ENCODE results near the gene TOMT. TPM values are rescaled to one million over a fixed set of nuclear protein-coding genes. Genes with fewer than 3 reads are reported as not detected.
"Not testable (repeated sequence)": the region's sequence is repeated elsewhere in the genome, so short reads cannot be mapped to it uniquely, and the experiment has no call there.

TOMT gene
- total and polyA plus RNA-seq, 2 experiments from 2014 or later: not detected

DNA sequence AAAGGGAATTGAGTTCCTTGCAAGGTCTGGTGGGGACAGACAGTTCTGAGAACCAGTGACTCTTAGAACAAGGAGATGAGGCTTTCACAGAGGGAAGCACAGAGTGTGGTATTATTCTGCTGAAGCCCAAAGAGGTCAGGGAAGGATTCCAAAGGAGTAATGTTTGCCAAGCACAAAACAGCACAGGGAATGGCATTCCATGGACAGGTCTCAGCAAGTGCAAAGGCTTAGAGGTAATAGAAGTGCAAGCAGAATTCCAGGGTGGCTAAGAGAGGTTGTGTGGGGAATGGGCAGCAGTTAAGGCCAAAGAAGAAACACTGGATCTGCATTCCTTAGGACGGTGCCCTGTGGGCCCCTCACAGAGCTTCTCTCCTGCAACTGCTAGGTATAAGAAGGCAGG lies 36.4 kb downstream of the TOMT start:
- H3K4me3 ChIP-seq; ATAC-seq; H3K27ac Mint-ChIP-seq; H3K4me1 ChIP-seq (ENCODE audit: insufficient read depth); H3K9me3 Mint-ChIP-seq; H3K36me3 ChIP-seq (ENCODE audit: insufficient read depth); H3K4me3 Mint-ChIP-seq; H3K4me2 ChIP-seq; H3K27me3 Mint-ChIP-seq (ENCODE audit: insufficient read depth, low read depth, poor library complexity); H3K27ac ChIP-seq (ENCODE audit: low read depth); H3K36me3 Mint-ChIP-seq (ENCODE audit: low read depth); H3F3A ChIP-seq (replicated peaks; ENCODE audit: low read depth); H2AFZ ChIP-seq; H3K4me1 Mint-ChIP-seq; H4K20me1 ChIP-seq (replicated peaks; ENCODE audit: insufficient read depth); H3K9me2 ChIP-seq (ENCODE audit: insufficient read depth); H3K79me2 ChIP-seq (replicated peaks; ENCODE audit: insufficient read depth); H3K27me3 ChIP-seq (ENCODE audit: insufficient read depth); DNase-seq (ENCODE audit: low spot score): not testable (repeated sequence)

DNA sequence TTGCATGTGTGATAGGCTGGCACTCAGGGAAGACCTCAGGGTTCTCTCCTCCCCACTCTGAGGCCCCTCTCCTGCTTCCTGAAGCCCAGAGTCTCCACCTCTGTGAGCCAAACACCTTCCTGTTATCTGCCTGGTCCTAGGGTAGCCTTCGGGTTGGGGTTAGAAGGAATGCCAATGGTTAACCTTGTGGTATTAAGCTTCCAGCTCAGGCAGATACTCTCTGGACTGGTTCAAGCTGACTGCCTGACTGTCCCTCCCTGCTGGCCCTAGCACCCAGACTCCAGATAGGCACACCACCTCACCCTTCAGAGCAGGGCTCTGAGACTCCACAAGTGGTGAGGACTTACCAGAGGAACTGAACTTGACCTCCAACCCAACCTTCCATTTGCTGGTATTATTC lies 36.8 kb downstream of the TOMT start:
- not testable (repeated sequence) for H3K9me2 ChIP-seq (ENCODE audit: insufficient read depth); H3K9me3 Mint-ChIP-seq; H3K4me3 Mint-ChIP-seq; H3K4me2 ChIP-seq; H3K36me3 ChIP-seq (ENCODE audit: insufficient read depth); H3K27me3 Mint-ChIP-seq (ENCODE audit: insufficient read depth, low read depth, poor library complexity); H4K20me1 ChIP-seq (replicated peaks; ENCODE audit: insufficient read depth); H3K79me2 ChIP-seq (replicated peaks; ENCODE audit: insufficient read depth); ATAC-seq; H3K4me1 Mint-ChIP-seq; H3K27ac ChIP-seq (ENCODE audit: low read depth); H3K4me1 ChIP-seq (ENCODE audit: insufficient read depth); DNase-seq (ENCODE audit: low spot score); H3K27me3 ChIP-seq (ENCODE audit: insufficient read depth); H2AFZ ChIP-seq; H3K27ac Mint-ChIP-seq; H3K4me3 ChIP-seq; H3K36me3 Mint-ChIP-seq (ENCODE audit: low read depth); H3F3A ChIP-seq (replicated peaks; ENCODE audit: low read depth)

DNA sequence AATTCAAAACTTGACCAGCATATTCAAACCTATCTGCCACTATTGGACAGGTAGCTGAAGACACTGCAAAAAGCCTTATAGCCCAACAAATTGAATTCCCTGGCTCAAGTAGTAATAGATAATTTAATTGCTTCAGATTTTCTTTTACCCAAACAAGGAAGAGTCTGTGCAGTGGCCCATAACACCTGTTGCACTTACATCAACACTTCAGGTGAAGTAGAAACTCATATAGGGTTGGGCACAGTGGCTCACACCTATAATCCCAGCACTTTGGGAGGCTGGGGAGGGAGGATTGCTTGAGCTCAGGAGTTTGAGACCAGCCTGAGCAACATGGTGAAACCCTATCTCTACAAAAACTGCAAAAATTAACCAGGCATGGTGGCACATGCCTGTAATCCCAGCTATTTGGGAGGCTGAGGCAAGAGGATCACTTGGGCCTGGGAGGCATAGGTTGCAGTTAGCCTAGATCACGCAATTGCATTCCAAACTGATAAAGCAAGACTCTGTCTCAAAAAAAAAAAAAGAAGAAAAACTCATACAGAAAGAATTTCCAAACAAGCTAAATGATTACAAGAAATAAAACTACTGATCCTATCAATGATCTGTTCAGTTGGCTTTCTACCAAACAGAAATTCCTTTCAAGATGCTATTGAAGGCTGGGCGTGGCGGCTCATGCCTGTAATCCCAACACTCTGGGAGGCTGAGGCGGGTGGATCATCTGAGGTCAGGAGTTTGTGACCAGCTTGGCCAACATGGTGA lies 39.3 kb downstream of the TOMT start:
- Histone ChIP-seq H4K20me1 (replicated peaks; ENCODE audit: insufficient read depth) (no peaks in the 10 kb centered on the region), H3K4me3 (no peak overlapping the region), H3K79me2 (replicated peaks; ENCODE audit: insufficient read depth) (no peaks in the 10 kb centered on the region), H3K4me2 (no peak overlapping the region), H3K9me2 (ENCODE audit: insufficient read depth) (no peaks in the 10 kb centered on the region), H3F3A (replicated peaks; ENCODE audit: low read depth) (no peaks in the 10 kb centered on the region), H2AFZ (no peak overlapping the region), H3K27me3 (ENCODE audit: insufficient read depth) (no peaks in the 10 kb centered on the region), H3K27ac (ENCODE audit: low read depth) (no peak overlapping the region), H3K36me3 (ENCODE audit: insufficient read depth) (no peaks in the 10 kb centered on the region), H3K4me1 (ENCODE audit: insufficient read depth) (no peaks in the 10 kb centered on the region)
- no peak for ATAC-seq
- H3K4me1 Mint-ChIP-seq: peaks cover 2% of the 10 kb centered on the region; the same call in 1 of the 3 replicates
- H3K27me3 Mint-ChIP-seq (ENCODE audit: insufficient read depth, low read depth, poor library complexity): no peaks in the 10 kb centered on the region
- H3K4me3 Mint-ChIP-seq: no peak overlapping the region
- DNase-seq (ENCODE audit: low spot score): no peak
- H3K9me3 Mint-ChIP-seq: no peaks in the 10 kb centered on the region
- TF ChIP-seq ZNF331 (CRISPR knock-in tag; IDR thresholded peaks at IDR 0.05; ENCODE audit: low read depth) (no peak), POLR2AphosphoS5 (IDR thresholded peaks at IDR 0.05; ENCODE audit: low read depth) (no peak), NANOG (IDR thresholded peaks at IDR 0.05; ENCODE audit: borderline replicate concordance) (no peak), ZNF114 (CRISPR knock-in tag; IDR thresholded peaks at IDR 0.05) (no peak), JUNB (IDR thresholded peaks at IDR 0.05; ENCODE audit: unreplicated experiment) (no peak), STAT1 (IDR thresholded peaks at IDR 0.05; ENCODE audit: unreplicated experiment) (no peak)
- TF ChIP-seq, protein P1, sequence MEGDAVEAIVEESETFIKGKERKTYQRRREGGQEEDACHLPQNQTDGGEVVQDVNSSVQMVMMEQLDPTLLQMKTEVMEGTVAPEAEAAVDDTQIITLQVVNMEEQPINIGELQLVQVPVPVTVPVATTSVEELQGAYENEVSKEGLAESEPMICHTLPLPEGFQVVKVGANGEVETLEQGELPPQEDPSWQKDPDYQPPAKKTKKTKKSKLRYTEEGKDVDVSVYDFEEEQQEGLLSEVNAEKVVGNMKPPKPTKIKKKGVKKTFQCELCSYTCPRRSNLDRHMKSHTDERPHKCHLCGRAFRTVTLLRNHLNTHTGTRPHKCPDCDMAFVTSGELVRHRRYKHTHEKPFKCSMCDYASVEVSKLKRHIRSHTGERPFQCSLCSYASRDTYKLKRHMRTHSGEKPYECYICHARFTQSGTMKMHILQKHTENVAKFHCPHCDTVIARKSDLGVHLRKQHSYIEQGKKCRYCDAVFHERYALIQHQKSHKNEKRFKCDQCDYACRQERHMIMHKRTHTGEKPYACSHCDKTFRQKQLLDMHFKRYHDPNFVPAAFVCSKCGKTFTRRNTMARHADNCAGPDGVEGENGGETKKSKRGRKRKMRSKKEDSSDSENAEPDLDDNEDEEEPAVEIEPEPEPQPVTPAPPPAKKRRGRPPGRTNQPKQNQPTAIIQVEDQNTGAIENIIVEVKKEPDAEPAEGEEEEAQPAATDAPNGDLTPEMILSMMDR (conservative IDR thresholded peaks at IDR 0.05; ENCODE audit: low read depth in 2 of 2): no peak
- TF ChIP-seq, protein P2, sequence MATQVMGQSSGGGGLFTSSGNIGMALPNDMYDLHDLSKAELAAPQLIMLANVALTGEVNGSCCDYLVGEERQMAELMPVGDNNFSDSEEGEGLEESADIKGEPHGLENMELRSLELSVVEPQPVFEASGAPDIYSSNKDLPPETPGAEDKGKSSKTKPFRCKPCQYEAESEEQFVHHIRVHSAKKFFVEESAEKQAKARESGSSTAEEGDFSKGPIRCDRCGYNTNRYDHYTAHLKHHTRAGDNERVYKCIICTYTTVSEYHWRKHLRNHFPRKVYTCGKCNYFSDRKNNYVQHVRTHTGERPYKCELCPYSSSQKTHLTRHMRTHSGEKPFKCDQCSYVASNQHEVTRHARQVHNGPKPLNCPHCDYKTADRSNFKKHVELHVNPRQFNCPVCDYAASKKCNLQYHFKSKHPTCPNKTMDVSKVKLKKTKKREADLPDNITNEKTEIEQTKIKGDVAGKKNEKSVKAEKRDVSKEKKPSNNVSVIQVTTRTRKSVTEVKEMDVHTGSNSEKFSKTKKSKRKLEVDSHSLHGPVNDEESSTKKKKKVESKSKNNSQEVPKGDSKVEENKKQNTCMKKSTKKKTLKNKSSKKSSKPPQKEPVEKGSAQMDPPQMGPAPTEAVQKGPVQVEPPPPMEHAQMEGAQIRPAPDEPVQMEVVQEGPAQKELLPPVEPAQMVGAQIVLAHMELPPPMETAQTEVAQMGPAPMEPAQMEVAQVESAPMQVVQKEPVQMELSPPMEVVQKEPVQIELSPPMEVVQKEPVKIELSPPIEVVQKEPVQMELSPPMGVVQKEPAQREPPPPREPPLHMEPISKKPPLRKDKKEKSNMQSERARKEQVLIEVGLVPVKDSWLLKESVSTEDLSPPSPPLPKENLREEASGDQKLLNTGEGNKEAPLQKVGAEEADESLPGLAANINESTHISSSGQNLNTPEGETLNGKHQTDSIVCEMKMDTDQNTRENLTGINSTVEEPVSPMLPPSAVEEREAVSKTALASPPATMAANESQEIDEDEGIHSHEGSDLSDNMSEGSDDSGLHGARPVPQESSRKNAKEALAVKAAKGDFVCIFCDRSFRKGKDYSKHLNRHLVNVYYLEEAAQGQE (IDR thresholded peaks at IDR 0.05; ENCODE audit: unreplicated experiment): no peak
- TF ChIP-seq, protein P3, sequence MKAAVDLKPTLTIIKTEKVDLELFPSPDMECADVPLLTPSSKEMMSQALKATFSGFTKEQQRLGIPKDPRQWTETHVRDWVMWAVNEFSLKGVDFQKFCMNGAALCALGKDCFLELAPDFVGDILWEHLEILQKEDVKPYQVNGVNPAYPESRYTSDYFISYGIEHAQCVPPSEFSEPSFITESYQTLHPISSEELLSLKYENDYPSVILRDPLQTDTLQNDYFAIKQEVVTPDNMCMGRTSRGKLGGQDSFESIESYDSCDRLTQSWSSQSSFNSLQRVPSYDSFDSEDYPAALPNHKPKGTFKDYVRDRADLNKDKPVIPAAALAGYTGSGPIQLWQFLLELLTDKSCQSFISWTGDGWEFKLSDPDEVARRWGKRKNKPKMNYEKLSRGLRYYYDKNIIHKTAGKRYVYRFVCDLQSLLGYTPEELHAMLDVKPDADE (IDR thresholded peaks at IDR 0.05): no peak
- no peaks in the 10 kb centered on the region for H3K36me3 Mint-ChIP-seq (ENCODE audit: low read depth)
- H3K27ac Mint-ChIP-seq: no peak overlapping the region

Data from GM23338 (cell line).